ENCODE data around the gene PLS1. TPM values are rescaled to one million over a fixed set of nuclear protein-coding genes. Genes with fewer than 3 reads are reported as not detected.
"Not testable (repeated sequence)": the region's sequence is repeated elsewhere in the genome, so short reads cannot be mapped to it uniquely, and the experiment has no call there.

Gene PLS1
- total and polyA plus RNA-seq, 4 experiments from 2014 or later, result 2.7 to 6.2 (median 4.0) TPM

- POLR2A ChIA-PET (ENCODE audit: partially characterized antibody), result interaction anchor here (2.1 kb wide), 1 partner anchor 16 kb away, joined by 9 read pairs; the partner anchor contains the start of gene ATR
- intact Hi-C loops (cut with micrococcal nuclease), result loop anchor here (5.0 kb wide), 1 partner anchor 1377 kb away; the partner anchor contains the start of gene DIPK2A
- Histone ChIP-seq H3K4me1 (ENCODE audit: insufficient read depth, low read length) (peaks cover 15% of the 10 kb centered on the region), H3K27ac (ENCODE audit: low read depth, low read length) (no peak overlapping the region), H3K4me3 (ENCODE audit: low read length in 2 of 2) (no peak overlapping the region), H3K9me3 (ENCODE audit: control insufficient read depth in 1 of 2, low read length in 2 of 2) (no peaks in the 10 kb centered on the region), H3K36me3 (ENCODE audit: insufficient read depth, low read length) (no peaks in the 10 kb centered on the region), H3K27me3 (ENCODE audit: insufficient read depth, low read length) (no peaks in the 10 kb centered on the region)
- Mint-ChIP-seq H3K4me1 (peaks cover 7 to 22% (median 15%) of the 10 kb centered on the region in 4 donors), H3K36me3 (peaks cover 3 to 4% of the 10 kb centered on the region in 2 donors), H3K27me3 (peaks cover 2 to 5% of the 10 kb centered on the region in 2 donors), H3K9me3 (no peaks in the 10 kb centered on the region), H3K27ac (peak overlapping the region in 2 of 7 donors; percentile 96 to 97), H3K4me3 (peak overlapping the region; percentile 97 to 99 (median 98))
- DNase-seq, result no peak
- CTCF ChIA-PET (ENCODE audit: partially characterized antibody), result no interaction called here
Observed at GRCh38 chr3:142595141-142595540, 1.1 kb upstream of the PLS1 start.

- H3K27ac ChIP-seq (ENCODE audit: low read depth, low read length), result peak overlapping the region; percentile 36
- H3K27me3 ChIP-seq (ENCODE audit: insufficient read depth, low read length), result no peaks in the 10 kb centered on the region
- intact Hi-C loops (cut with micrococcal nuclease), result loop anchor here (5.0 kb wide), 1 partner anchor 1377 kb away; the partner anchor contains the start of gene DIPK2A
- Mint-ChIP-seq H3K36me3 (peaks cover 0 to 4% of the 10 kb centered on the region in 2 donors), H3K9me3 (no peaks in the 10 kb centered on the region), H3K27ac (peak overlapping the region; percentile 65 to 97 (median 96)), H3K4me3 (peak overlapping the region; percentile 97 to 99 (median 98)), H3K27me3 (peaks cover 1 to 2% of the 10 kb centered on the region in 2 donors), H3K4me1 (peaks cover 7 to 22% (median 15%) of the 10 kb centered on the region in 4 donors)
- DNase-seq, result no peak
- no peaks in the 10 kb centered on the region for H3K36me3 ChIP-seq (ENCODE audit: insufficient read depth, low read length)
- ChIA-PET POLR2A (ENCODE audit: partially characterized antibody) (interaction anchor here (0.6 to 3.5 kb wide), 5 partner anchors 14 to 406 kb away, joined by 4 to 39 read pairs (median 8); partner anchors contain the start of genes ATR, TRPC1, U2SURP and XRN1), CTCF (ENCODE audit: partially characterized antibody) (interaction anchor here (0.8 to 1.1 kb wide), 2 partner anchors 16 to 407 kb away, joined by 3 read pairs; no protein-coding TSS in a partner anchor)
- peak overlapping the region; percentile 91 to 93 for H3K4me3 ChIP-seq (ENCODE audit: low read length in 2 of 2)
- H3K4me1 ChIP-seq (ENCODE audit: insufficient read depth, low read length), result peaks cover 15% of the 10 kb centered on the region
- no peaks in the 10 kb centered on the region for H3K9me3 ChIP-seq (ENCODE audit: control insufficient read depth in 1 of 2, low read length in 2 of 2)
Observed at GRCh38 chr3:142595581-142595950, 627 bp upstream of the PLS1 start.

GRCh38 chr3:142596726-142597088 lies 514 bp downstream of the PLS1 start:
- Mint-ChIP-seq H3K27ac (peak overlapping the region; percentile 65 to 97 (median 96)), H3K36me3 (peaks cover 0 to 4% of the 10 kb centered on the region in 2 donors), H3K9me3 (no peaks in the 10 kb centered on the region), H3K4me3 (peak overlapping the region; percentile 97 to 99 (median 98)), H3K4me1 (peaks cover 7 to 22% (median 15%) of the 10 kb centered on the region in 4 donors), H3K27me3 (peaks cover 1 to 2% of the 10 kb centered on the region in 2 donors)
- peak overlapping the region; percentile 36 for H3K27ac ChIP-seq (ENCODE audit: low read depth, low read length)
- intact Hi-C loops (cut with micrococcal nuclease), result loop anchor here (1.0 to 5.0 kb wide), 4 partner anchors 18 to 1376 kb away; partner anchors contain the start of genes ATR, DIPK2A, TRPC1 and U2SURP
- CTCF ChIA-PET (ENCODE audit: partially characterized antibody), result interaction anchor here (1.1 to 1.3 kb wide), 2 partner anchors 14 to 17 kb away, joined by 3 to 4 read pairs; no protein-coding TSS in a partner anchor
- POLR2A ChIA-PET (ENCODE audit: partially characterized antibody), result interaction anchor here (1.5 to 3.5 kb wide), 4 partner anchors 15 to 405 kb away, joined by 4 to 39 read pairs (median 13); partner anchors contain the start of genes ATR, TRPC1 and U2SURP
- H3K27me3 ChIP-seq (ENCODE audit: insufficient read depth, low read length), result no peaks in the 10 kb centered on the region
- H3K36me3 ChIP-seq (ENCODE audit: insufficient read depth, low read length), result no peaks in the 10 kb centered on the region
- H3K4me3 ChIP-seq (ENCODE audit: low read length in 2 of 2), result peak overlapping the region; percentile 91 to 93
- H3K4me1 ChIP-seq (ENCODE audit: insufficient read depth, low read length), result peaks cover 15% of the 10 kb centered on the region
- peak in 1 of 5 donors; percentile 4 for DNase-seq
- no peaks in the 10 kb centered on the region for H3K9me3 ChIP-seq (ENCODE audit: control insufficient read depth in 1 of 2, low read length in 2 of 2)

GRCh38 chr3:142597906-142598305 lies 1.7 kb downstream of the PLS1 start:
- H3K9me3 ChIP-seq (ENCODE audit: control insufficient read depth in 1 of 2, low read length in 2 of 2), result no peaks in the 10 kb centered on the region
- H3K36me3 Mint-ChIP-seq, result peaks cover 0 to 4% of the 10 kb centered on the region in 2 donors
- peaks cover 15% of the 10 kb centered on the region for H3K4me1 ChIP-seq (ENCODE audit: insufficient read depth, low read length)
- no peak for DNase-seq
- H3K4me1 Mint-ChIP-seq, result peaks cover 7 to 22% (median 15%) of the 10 kb centered on the region in 4 donors
- no peak overlapping the region for H3K4me3 ChIP-seq (ENCODE audit: low read length in 2 of 2)
- no peaks in the 10 kb centered on the region for H3K9me3 Mint-ChIP-seq
- H3K27ac Mint-ChIP-seq, result peak overlapping the region in 1 of 7 donors; percentile 54
- CTCF ChIA-PET (ENCODE audit: partially characterized antibody), result interaction anchor here (1.3 to 2.0 kb wide), 2 partner anchors 16 to 397 kb away, joined by 4 to 6 read pairs; no protein-coding TSS in a partner anchor
- intact Hi-C loops (cut with micrococcal nuclease), result loop anchor here (5.0 kb wide), 1 partner anchor 1374 kb away; the partner anchor contains the start of gene DIPK2A
- no peaks in the 10 kb centered on the region for H3K27me3 ChIP-seq (ENCODE audit: insufficient read depth, low read length)
- no peaks in the 10 kb centered on the region for H3K36me3 ChIP-seq (ENCODE audit: insufficient read depth, low read length)
- POLR2A ChIA-PET (ENCODE audit: partially characterized antibody), result interaction anchor here (3.3 to 3.5 kb wide), 2 partner anchors 19 to 404 kb away, joined by 18 to 39 read pairs; partner anchors contain the start of genes ATR and U2SURP
- no peak overlapping the region for H3K27ac ChIP-seq (ENCODE audit: low read depth, low read length)
- H3K27me3 Mint-ChIP-seq, result peaks cover 0 to 2% of the 10 kb centered on the region in 2 donors
- peak overlapping the region in 7 of 8 donors; percentile 15 to 71 (median 40) for H3K4me3 Mint-ChIP-seq

GRCh38 chr3:142601713-142602112 lies 5.5 kb downstream of the PLS1 start:
- H3K27me3 Mint-ChIP-seq, result no peaks in the 10 kb centered on the region
- intact Hi-C loops (cut with micrococcal nuclease), result no loop called here
- H3K36me3 ChIP-seq (ENCODE audit: insufficient read depth, low read length), result no peaks in the 10 kb centered on the region

GRCh38 chr3:142602619-142603385 lies 6.6 kb downstream of the PLS1 start:
- Mint-ChIP-seq H3K36me3 (no peaks in the 10 kb centered on the region), H3K4me3 (no peak overlapping the region), H3K27me3 (no peaks in the 10 kb centered on the region), H3K9me3 (no peaks in the 10 kb centered on the region), H3K4me1 (peaks cover 1 to 5% (median 3%) of the 10 kb centered on the region in 4 donors), H3K27ac (no peak overlapping the region)
- Histone ChIP-seq H3K36me3 (ENCODE audit: insufficient read depth, low read length) (no peaks in the 10 kb centered on the region), H3K9me3 (ENCODE audit: control insufficient read depth in 1 of 2, low read length in 2 of 2) (no peaks in the 10 kb centered on the region), H3K27me3 (ENCODE audit: insufficient read depth, low read length) (no peaks in the 10 kb centered on the region), H3K4me3 (ENCODE audit: low read length in 2 of 2) (no peak overlapping the region), H3K27ac (ENCODE audit: low read depth, low read length) (no peak overlapping the region), H3K4me1 (ENCODE audit: insufficient read depth, low read length) (no peaks in the 10 kb centered on the region)
- intact Hi-C loops (cut with micrococcal nuclease), result no loop called here
- POLR2A ChIA-PET (ENCODE audit: partially characterized antibody), result no interaction called here
- CTCF ChIA-PET (ENCODE audit: partially characterized antibody), result interaction anchor here (0.8 to 1.1 kb wide), 2 partner anchors 20 to 107 kb away, joined by 3 read pairs; no protein-coding TSS in a partner anchor
- no peak for DNase-seq

More at GRCh38 chr3:142601713-142602112, 5.5 kb downstream of the PLS1 start:
- no peak overlapping the region for H3K27ac ChIP-seq (ENCODE audit: low read depth, low read length)
- Mint-ChIP-seq H3K4me1 (peaks cover 2 to 13% (median 7%) of the 10 kb centered on the region in 4 donors), H3K36me3 (no peaks in the 10 kb centered on the region), H3K4me3 (no peak overlapping the region), H3K9me3 (no peaks in the 10 kb centered on the region), H3K27ac (no peak overlapping the region)
- ChIA-PET CTCF (ENCODE audit: partially characterized antibody) (interaction anchor here (0.8 to 1.1 kb wide), 2 partner anchors 15 to 106 kb away, joined by 3 to 4 read pairs; no protein-coding TSS in a partner anchor), POLR2A (ENCODE audit: partially characterized antibody) (no interaction called here)
- H3K4me3 ChIP-seq (ENCODE audit: low read length in 2 of 2), result no peak overlapping the region
- no peaks in the 10 kb centered on the region for H3K9me3 ChIP-seq (ENCODE audit: control insufficient read depth in 1 of 2, low read length in 2 of 2)
- DNase-seq, result no peak
- peaks cover 3% of the 10 kb centered on the region for H3K4me1 ChIP-seq (ENCODE audit: insufficient read depth, low read length)
- no peaks in the 10 kb centered on the region for H3K27me3 ChIP-seq (ENCODE audit: insufficient read depth, low read length)

- H3K4me3 ChIP-seq (ENCODE audit: low read length in 2 of 2); DNase-seq; H3K4me1 ChIP-seq (ENCODE audit: insufficient read depth, low read length); H3K4me3 Mint-ChIP-seq; H3K27ac ChIP-seq (ENCODE audit: low read depth, low read length); H3K27me3 Mint-ChIP-seq; intact Hi-C loops (cut with micrococcal nuclease); H3K36me3 Mint-ChIP-seq; H3K9me3 ChIP-seq (ENCODE audit: control insufficient read depth in 1 of 2, low read length in 2 of 2); H3K27me3 ChIP-seq (ENCODE audit: insufficient read depth, low read length); H3K36me3 ChIP-seq (ENCODE audit: insufficient read depth, low read length); H3K9me3 Mint-ChIP-seq; POLR2A ChIA-PET (ENCODE audit: partially characterized antibody); H3K27ac Mint-ChIP-seq; H3K4me1 Mint-ChIP-seq: not testable (repeated sequence)
- CTCF ChIA-PET (ENCODE audit: partially characterized antibody), result interaction anchor here (0.8 kb wide), 1 partner anchor 20 kb away, joined by 3 read pairs; no protein-coding TSS in a partner anchor
Observed at GRCh38 chr3:142603386-142603705, 7.2 kb downstream of the PLS1 start.
